Measurements from ENCODE around the gene ATP8A2. TPM values are rescaled to one million over a fixed set of nuclear protein-coding genes. Genes with fewer than 3 reads are reported as not detected.

ATP8A2 gene
- total RNA-seq, 2 donors from 2014 or later: 1.6 to 2.9 TPM

- Mint-ChIP-seq H3K27me3 (ENCODE audit: insufficient read depth) (peaks cover 10% of the 10 kb centered on the region), H3K4me1 (peaks cover 5% of the 10 kb centered on the region), H3K4me3 (no peak overlapping the region), H3K36me3 (ENCODE audit: low read depth) (peaks cover 4% of the 10 kb centered on the region), H3K9me3 (peaks cover 10% of the 10 kb centered on the region), H3K27ac (no peak overlapping the region)
- peaks cover 23% of the 10 kb centered on the region for H3K27me3 ChIP-seq (ENCODE audit: control insufficient read depth, insufficient read depth, low read length, poor library complexity, severe bottlenecking)
- WGBS, 2 experiments (ENCODE audit: insufficient coverage in 1 of 2, insufficient read length in 1 of 2): 80 to 90% methylated on average over 1 to 9 of the region's 9 CpGs
- no peak for DNase-seq
- H3K4me1 ChIP-seq (ENCODE audit: control insufficient read depth, insufficient read depth, low read length): no peaks in the 10 kb centered on the region
- H3K9me3 ChIP-seq (ENCODE audit: control insufficient read depth, low read length): no peaks in the 10 kb centered on the region
- H3K36me3 ChIP-seq (ENCODE audit: control insufficient read depth, insufficient read depth, low read length): no peaks in the 10 kb centered on the region
- no peak overlapping the region for H3K9ac ChIP-seq (ENCODE audit: extremely low read depth, low read length, poor library complexity, severe bottlenecking)
- no peak for TF ChIP-seq CTCF (conservative IDR thresholded peaks at IDR 0.05)
- no peak overlapping the region for H3K4me3 ChIP-seq (ENCODE audit: low read length)
- no peak overlapping the region for H3K27ac ChIP-seq (ENCODE audit: low read depth, low read length)
Observed at GRCh38 chr13:26012995-26013394, 641.2 kb downstream of the ATP8A2 start.

- DNase-seq: no peak
- Histone ChIP-seq H3K4me3 (ENCODE audit: low read length) (no peak overlapping the region), H3K27me3 (ENCODE audit: control insufficient read depth, insufficient read depth, low read length, poor library complexity, severe bottlenecking) (peaks cover 23% of the 10 kb centered on the region), H3K36me3 (ENCODE audit: control insufficient read depth, insufficient read depth, low read length) (no peaks in the 10 kb centered on the region), H3K4me1 (ENCODE audit: control insufficient read depth, insufficient read depth, low read length) (no peaks in the 10 kb centered on the region), H3K9me3 (ENCODE audit: control insufficient read depth, low read length) (no peaks in the 10 kb centered on the region), H3K9ac (ENCODE audit: extremely low read depth, low read length, poor library complexity, severe bottlenecking) (no peak overlapping the region), H3K27ac (ENCODE audit: low read depth, low read length) (no peak overlapping the region)
- no peak overlapping the region for H3K4me3 Mint-ChIP-seq
- H3K4me1 Mint-ChIP-seq: peaks cover 15% of the 10 kb centered on the region
- peaks cover 14% of the 10 kb centered on the region for H3K27me3 Mint-ChIP-seq (ENCODE audit: insufficient read depth)
- peaks cover 10% of the 10 kb centered on the region for H3K9me3 Mint-ChIP-seq
- H3K36me3 Mint-ChIP-seq (ENCODE audit: low read depth): peaks cover 4% of the 10 kb centered on the region
- no peak overlapping the region for H3K27ac Mint-ChIP-seq
- 86 to 90% methylated on average over 4 to 10 of the region's 10 CpGs for WGBS, 2 experiments (ENCODE audit: insufficient coverage in 1 of 2, insufficient read length in 1 of 2)
- TF ChIP-seq CTCF (conservative IDR thresholded peaks at IDR 0.05): no peak
Observed at GRCh38 chr13:26015271-26016125, 643.7 kb downstream of the ATP8A2 start.

GRCh38 chr13:26016189-26016588 is 644.4 kb downstream of the ATP8A2 start:
- H3K27me3 Mint-ChIP-seq (ENCODE audit: insufficient read depth): peaks cover 14% of the 10 kb centered on the region
- no peak overlapping the region for H3K27ac Mint-ChIP-seq
- peaks cover 15% of the 10 kb centered on the region for H3K4me1 Mint-ChIP-seq
- WGBS, 2 experiments (ENCODE audit: insufficient coverage in 1 of 2, insufficient read length in 1 of 2): 67 to 95% methylated on average over 1 to 6 of the region's 6 CpGs
- Histone ChIP-seq H3K36me3 (ENCODE audit: control insufficient read depth, insufficient read depth, low read length) (no peaks in the 10 kb centered on the region), H3K27me3 (ENCODE audit: control insufficient read depth, insufficient read depth, low read length, poor library complexity, severe bottlenecking) (peaks cover 23% of the 10 kb centered on the region), H3K4me1 (ENCODE audit: control insufficient read depth, insufficient read depth, low read length) (no peaks in the 10 kb centered on the region), H3K9me3 (ENCODE audit: control insufficient read depth, low read length) (no peaks in the 10 kb centered on the region), H3K27ac (ENCODE audit: low read depth, low read length) (no peak overlapping the region), H3K4me3 (ENCODE audit: low read length) (no peak overlapping the region), H3K9ac (ENCODE audit: extremely low read depth, low read length, poor library complexity, severe bottlenecking) (no peak overlapping the region)
- H3K36me3 Mint-ChIP-seq (ENCODE audit: low read depth): peaks cover 4% of the 10 kb centered on the region
- no peak for TF ChIP-seq CTCF (conservative IDR thresholded peaks at IDR 0.05)
- H3K9me3 Mint-ChIP-seq: peaks cover 10% of the 10 kb centered on the region
- no peak overlapping the region for H3K4me3 Mint-ChIP-seq
- DNase-seq: no peak

Measured in endodermal cell (in vitro differentiated cells).